Stomach (tissue), 4 donors: Measurements from ENCODE around the gene ITPR2.

Source experiments
- POLR2A ChIP-seq, 4 donors: fragments of 450-650 bp; IDR thresholded peaks; one replicate each; pipeline ENCODE4 v1.6.1; 2016; ENCODE audit warnings: antibody characterized with exemption in 4 of 4, control low read depth in 2 of 4, mild to moderate bottlenecking in 1 of 4, moderate library complexity in 1 of 4
- TF ChIP-seq, protein P1 (sequence below), 7 experiments: fragments of 450-650 bp in 4 of 7; fragments of 200-600 bp in 3 of 7; sonication (generic) in 3 of 7; IDR thresholded peaks; one replicate each; pipeline ENCODE4 v1.5.1; 2016 to 2019; ENCODE audit warnings: antibody characterized with exemption in 7 of 7, control low read depth in 2 of 7, mild to moderate bottlenecking in 1 of 7

DNA sequence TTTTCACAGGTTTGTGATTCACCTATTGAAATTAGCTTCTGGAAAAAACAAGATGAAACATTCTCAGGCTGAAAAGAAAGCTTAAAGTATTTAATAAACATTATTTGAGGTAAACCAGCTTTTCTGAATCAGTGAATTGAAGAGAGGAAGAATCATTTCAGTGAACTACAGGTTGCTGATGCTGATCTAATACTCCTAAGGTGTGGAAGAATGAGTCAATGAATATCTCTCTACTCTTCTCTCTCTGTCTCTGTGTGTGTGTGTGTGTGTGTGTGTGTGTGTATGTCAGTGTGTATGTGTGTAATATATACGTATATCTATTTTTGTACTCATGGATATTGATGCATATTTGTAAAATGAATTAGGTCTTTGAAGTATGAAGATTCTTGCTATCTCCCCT is 325.4 kb downstream of the ITPR2 start:
- TF ChIP-seq, protein P1, sequence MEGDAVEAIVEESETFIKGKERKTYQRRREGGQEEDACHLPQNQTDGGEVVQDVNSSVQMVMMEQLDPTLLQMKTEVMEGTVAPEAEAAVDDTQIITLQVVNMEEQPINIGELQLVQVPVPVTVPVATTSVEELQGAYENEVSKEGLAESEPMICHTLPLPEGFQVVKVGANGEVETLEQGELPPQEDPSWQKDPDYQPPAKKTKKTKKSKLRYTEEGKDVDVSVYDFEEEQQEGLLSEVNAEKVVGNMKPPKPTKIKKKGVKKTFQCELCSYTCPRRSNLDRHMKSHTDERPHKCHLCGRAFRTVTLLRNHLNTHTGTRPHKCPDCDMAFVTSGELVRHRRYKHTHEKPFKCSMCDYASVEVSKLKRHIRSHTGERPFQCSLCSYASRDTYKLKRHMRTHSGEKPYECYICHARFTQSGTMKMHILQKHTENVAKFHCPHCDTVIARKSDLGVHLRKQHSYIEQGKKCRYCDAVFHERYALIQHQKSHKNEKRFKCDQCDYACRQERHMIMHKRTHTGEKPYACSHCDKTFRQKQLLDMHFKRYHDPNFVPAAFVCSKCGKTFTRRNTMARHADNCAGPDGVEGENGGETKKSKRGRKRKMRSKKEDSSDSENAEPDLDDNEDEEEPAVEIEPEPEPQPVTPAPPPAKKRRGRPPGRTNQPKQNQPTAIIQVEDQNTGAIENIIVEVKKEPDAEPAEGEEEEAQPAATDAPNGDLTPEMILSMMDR (IDR thresholded peaks at IDR 0.05) = no peak
- no peak for TF ChIP-seq POLR2A (IDR thresholded peaks at IDR 0.05)
